ENCODE results near the gene CDC6.

DNA sequence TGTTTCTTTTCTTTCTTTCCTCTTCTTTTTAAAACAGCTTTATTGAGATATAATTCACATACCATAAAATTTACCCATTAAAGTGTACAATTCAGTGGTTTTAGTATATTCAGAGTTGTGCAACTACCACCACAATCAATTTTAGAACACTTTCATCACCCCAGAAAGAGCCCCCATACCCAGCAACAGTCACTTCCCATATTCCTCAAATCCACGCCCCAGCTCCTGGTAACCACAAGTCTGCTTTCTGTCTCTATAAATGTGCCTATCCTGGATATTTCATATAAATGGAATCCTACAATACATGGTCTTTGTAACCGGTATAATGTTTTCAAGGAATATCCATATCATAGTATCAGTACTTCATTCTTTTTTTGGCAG lies 40.7 kb downstream of the CDC6 start:
- TF ChIP-seq EZH2 (IDR thresholded peaks at IDR 0.05; ENCODE audit: insufficient read depth, poor library complexity, severe bottlenecking) (no peak), EZH2phosphoT487 (IDR thresholded peaks at IDR 0.05; ENCODE audit: insufficient read depth, low read depth) (no peak)

All from GM23248 (cell line).